ENCODE measurements around the gene NCAM1. TPM values are rescaled to one million over a fixed set of nuclear protein-coding genes. Genes with fewer than 3 reads are reported as not detected.

NCAM1 gene
- total RNA-seq, 2 donors from 2014 or later, result 0.40 to 0.44 TPM

GRCh38 chr11:113119074-113119473 lies 157.9 kb downstream of the NCAM1 start:
- DNase-seq (no peak), ATAC-seq (no peak)
- Mint-ChIP-seq H3K27me3 (peaks cover 40% of the 10 kb centered on the region), H3K36me3 (ENCODE audit: low read depth) (peaks cover 2% of the 10 kb centered on the region), H3K4me1 (no peaks in the 10 kb centered on the region), H3K4me3 (no peak overlapping the region), H3K27ac (no peak overlapping the region)
- no peaks in the 10 kb centered on the region for H3K9me3 ChIP-seq (ENCODE audit: control insufficient read depth, low read length, poor library complexity, severe bottlenecking)

- Mint-ChIP-seq H3K4me1 (no peaks in the 10 kb centered on the region), H3K36me3 (ENCODE audit: low read depth) (peaks cover 2% of the 10 kb centered on the region), H3K27me3 (peaks cover 35% of the 10 kb centered on the region), H3K27ac (no peak overlapping the region), H3K4me3 (no peak overlapping the region)
- no peaks in the 10 kb centered on the region for H3K9me3 ChIP-seq (ENCODE audit: control insufficient read depth, low read length, poor library complexity, severe bottlenecking)
- DNase-seq, result no peak
- ATAC-seq, result no peak
Observed at GRCh38 chr11:113119966-113120736, 158.9 kb downstream of the NCAM1 start.

GRCh38 chr11:113121746-113122145 lies 160.5 kb downstream of the NCAM1 start:
- no peak for DNase-seq
- H3K36me3 Mint-ChIP-seq (ENCODE audit: low read depth), result peaks cover 2% of the 10 kb centered on the region
- peaks cover 31% of the 10 kb centered on the region for H3K27me3 Mint-ChIP-seq
- H3K9me3 ChIP-seq (ENCODE audit: control insufficient read depth, low read length, poor library complexity, severe bottlenecking), result no peaks in the 10 kb centered on the region
- no peak overlapping the region for H3K4me3 Mint-ChIP-seq
- ATAC-seq, result no peak
- no peak overlapping the region for H3K27ac Mint-ChIP-seq
- H3K4me1 Mint-ChIP-seq, result no peaks in the 10 kb centered on the region

DNA sequence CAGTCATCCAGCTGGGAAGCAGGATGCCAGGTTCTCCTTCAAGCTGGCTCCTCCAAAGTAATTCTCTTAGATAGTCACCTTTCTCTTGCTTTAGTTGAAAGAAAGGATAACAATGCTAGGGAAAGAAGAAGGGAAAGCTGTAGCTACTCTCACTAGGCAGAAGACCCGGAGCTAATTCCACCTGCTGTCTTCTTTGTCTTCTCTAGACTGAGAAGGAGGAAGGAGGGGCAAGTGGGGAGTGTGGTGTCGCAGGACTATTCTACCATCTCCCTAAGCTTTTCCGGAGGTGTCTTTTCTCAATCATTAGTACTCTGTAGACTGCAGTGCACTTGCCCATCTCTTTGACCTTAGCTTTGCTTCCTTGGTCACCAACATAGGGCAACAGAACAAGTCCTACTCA lies 162.8 kb downstream of the NCAM1 start:
- peaks cover 22% of the 10 kb centered on the region for H3K27me3 Mint-ChIP-seq
- no peak for ATAC-seq
- no peaks in the 10 kb centered on the region for H3K9me3 ChIP-seq (ENCODE audit: control insufficient read depth, low read length, poor library complexity, severe bottlenecking)
- no peak overlapping the region for H3K4me3 Mint-ChIP-seq
- H3K36me3 Mint-ChIP-seq (ENCODE audit: low read depth), result peaks cover 2% of the 10 kb centered on the region
- DNase-seq, result no peak
- no peak overlapping the region for H3K27ac Mint-ChIP-seq
- H3K4me1 Mint-ChIP-seq, result no peaks in the 10 kb centered on the region

- Mint-ChIP-seq H3K27me3 (peaks cover 22% of the 10 kb centered on the region), H3K4me3 (no peak overlapping the region), H3K36me3 (ENCODE audit: low read depth) (peaks cover 2% of the 10 kb centered on the region), H3K4me1 (no peaks in the 10 kb centered on the region), H3K27ac (no peak overlapping the region)
- DNase-seq (no peak), ATAC-seq (no peak)
- no peaks in the 10 kb centered on the region for H3K9me3 ChIP-seq (ENCODE audit: control insufficient read depth, low read length, poor library complexity, severe bottlenecking)
Observed at GRCh38 chr11:113124578-113124977, 163.4 kb downstream of the NCAM1 start.

DNA sequence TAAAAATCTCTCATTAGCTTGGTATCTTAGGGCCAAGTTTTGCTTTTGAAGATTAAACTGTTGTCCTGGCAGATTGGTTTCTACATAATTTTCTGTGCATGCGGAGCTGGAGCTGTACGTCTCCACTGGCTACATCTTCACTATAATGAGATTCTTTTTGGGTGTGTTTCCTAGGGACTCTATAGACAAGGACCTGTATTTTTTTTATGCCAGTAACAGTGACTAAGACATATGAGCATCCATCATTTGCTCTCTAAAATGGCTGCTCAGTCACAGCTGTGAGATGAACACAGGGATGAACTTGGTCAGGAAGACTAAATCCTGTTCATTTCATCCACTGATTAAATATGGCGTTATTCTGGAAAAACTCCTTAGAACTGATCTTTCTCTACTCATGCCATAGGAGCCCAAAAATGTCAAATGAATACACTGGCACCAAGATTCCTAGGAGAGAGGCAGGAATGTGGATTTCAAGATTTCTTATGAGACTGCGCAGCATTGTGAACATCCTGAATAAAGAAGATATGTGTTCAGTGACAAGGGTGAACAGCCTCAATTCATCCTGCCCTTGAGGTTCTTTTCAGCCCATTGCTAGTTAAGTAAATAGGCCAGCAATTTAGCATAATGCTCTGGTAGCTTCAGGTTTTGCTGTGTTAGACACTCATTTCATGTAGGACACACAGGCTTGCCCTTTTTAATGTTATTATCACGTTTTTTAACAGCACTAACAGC lies 168.2 kb downstream of the NCAM1 start:
- Mint-ChIP-seq H3K4me3 (no peak overlapping the region), H3K27me3 (peaks cover 14% of the 10 kb centered on the region), H3K36me3 (ENCODE audit: low read depth) (no peaks in the 10 kb centered on the region), H3K27ac (no peak overlapping the region), H3K4me1 (no peaks in the 10 kb centered on the region)
- DNase-seq (no peak), ATAC-seq (no peak)
- H3K9me3 ChIP-seq (ENCODE audit: control insufficient read depth, low read length, poor library complexity, severe bottlenecking), result no peaks in the 10 kb centered on the region

DNA sequence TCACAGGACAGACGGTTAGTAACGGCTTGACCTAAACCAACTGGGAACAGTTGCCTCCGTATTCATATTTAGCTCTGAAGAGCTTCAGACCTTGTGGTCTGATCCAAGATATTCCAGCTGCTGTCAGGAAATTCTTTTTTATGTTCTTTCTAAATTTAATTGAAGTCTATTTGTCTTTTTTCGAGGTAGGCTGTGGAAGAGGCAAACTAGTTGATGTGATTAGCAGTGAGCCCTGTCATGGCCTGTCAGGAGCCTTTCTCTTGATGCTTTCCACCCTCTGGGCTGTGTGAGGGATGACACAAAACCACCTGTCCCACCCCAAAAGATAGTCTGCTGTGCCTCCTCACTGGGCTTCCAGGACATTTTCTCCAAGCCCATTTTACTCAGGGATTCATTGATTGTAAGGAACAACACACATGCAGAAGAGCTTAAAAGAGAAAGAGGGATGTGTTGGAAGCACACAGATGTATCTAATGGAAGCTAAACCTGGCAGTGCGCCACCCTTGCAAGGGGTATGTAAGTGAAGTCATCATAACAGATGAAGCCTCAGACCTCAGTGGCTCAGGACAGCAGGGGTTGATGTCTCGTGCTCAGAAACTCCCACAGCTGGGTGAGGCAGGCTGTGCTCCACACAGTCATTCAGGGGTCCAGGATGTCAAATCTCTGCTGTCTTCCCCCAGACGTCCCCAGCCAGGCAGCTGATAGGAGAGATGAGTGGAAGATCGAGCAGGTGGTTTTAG lies 170.0 kb downstream of the NCAM1 start:
- Mint-ChIP-seq H3K4me1 (no peaks in the 10 kb centered on the region), H3K27ac (no peak overlapping the region), H3K27me3 (peaks cover 29% of the 10 kb centered on the region), H3K4me3 (no peak overlapping the region), H3K36me3 (ENCODE audit: low read depth) (no peaks in the 10 kb centered on the region)
- no peak for ATAC-seq
- H3K9me3 ChIP-seq (ENCODE audit: control insufficient read depth, low read length, poor library complexity, severe bottlenecking), result no peaks in the 10 kb centered on the region
- DNase-seq, result no peak

DNA sequence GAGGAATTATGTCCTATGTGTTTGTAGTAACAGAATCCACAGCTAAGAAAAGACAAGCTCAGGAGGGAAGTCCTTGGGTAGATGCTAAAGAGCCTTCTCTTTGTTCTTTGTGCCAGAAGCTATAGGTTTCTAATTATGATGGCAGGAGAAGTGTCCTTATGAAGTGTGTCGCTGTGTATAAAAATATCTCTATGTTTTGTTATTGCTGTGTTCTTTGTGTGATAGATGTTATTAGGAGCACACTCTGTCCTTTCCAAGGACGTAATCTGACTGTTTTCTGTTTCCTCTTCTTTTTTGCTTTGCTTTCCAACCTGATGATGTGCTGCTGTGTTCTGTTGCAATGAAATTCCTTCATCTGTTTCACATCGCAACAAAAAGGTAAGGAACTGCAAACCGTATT lies 171.9 kb downstream of the NCAM1 start:
- H3K4me1 Mint-ChIP-seq, result no peaks in the 10 kb centered on the region

DNA sequence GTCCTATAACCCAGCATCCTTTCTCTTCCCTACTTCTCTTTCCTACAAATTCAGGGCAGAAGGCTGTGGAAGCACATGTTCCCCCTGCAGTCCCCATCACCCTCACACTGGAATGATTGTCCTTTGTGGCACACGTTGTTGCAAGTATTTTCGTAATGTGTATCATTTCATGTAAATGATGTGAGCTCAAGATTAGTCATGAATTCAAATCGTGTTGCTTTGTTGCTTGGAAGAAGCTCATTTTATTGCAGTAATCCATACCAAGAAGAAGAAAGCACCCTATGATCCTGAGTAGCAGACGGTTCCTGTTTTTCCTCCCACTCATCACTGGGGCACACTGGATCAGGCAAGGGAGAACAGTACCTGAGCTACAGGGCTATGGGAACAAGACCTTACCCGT lies 173.4 kb downstream of the NCAM1 start:
- no peaks in the 10 kb centered on the region for H3K9me3 ChIP-seq (ENCODE audit: control insufficient read depth, low read length, poor library complexity, severe bottlenecking)
- Mint-ChIP-seq H3K27me3 (peaks cover 53% of the 10 kb centered on the region), H3K27ac (no peak overlapping the region), H3K4me3 (no peak overlapping the region), H3K4me1 (no peaks in the 10 kb centered on the region), H3K36me3 (ENCODE audit: low read depth) (no peaks in the 10 kb centered on the region)
- DNase-seq (no peak), ATAC-seq (no peak)

More for the DNA sequence above, 171.9 kb downstream of the NCAM1 start:
- H3K4me3 Mint-ChIP-seq, result no peak overlapping the region
- peaks cover 44% of the 10 kb centered on the region for H3K27me3 Mint-ChIP-seq
- ATAC-seq (no peak), DNase-seq (no peak)
- H3K9me3 ChIP-seq (ENCODE audit: control insufficient read depth, low read length, poor library complexity, severe bottlenecking), result no peaks in the 10 kb centered on the region
- no peaks in the 10 kb centered on the region for H3K36me3 Mint-ChIP-seq (ENCODE audit: low read depth)
- no peak overlapping the region for H3K27ac Mint-ChIP-seq

DNA sequence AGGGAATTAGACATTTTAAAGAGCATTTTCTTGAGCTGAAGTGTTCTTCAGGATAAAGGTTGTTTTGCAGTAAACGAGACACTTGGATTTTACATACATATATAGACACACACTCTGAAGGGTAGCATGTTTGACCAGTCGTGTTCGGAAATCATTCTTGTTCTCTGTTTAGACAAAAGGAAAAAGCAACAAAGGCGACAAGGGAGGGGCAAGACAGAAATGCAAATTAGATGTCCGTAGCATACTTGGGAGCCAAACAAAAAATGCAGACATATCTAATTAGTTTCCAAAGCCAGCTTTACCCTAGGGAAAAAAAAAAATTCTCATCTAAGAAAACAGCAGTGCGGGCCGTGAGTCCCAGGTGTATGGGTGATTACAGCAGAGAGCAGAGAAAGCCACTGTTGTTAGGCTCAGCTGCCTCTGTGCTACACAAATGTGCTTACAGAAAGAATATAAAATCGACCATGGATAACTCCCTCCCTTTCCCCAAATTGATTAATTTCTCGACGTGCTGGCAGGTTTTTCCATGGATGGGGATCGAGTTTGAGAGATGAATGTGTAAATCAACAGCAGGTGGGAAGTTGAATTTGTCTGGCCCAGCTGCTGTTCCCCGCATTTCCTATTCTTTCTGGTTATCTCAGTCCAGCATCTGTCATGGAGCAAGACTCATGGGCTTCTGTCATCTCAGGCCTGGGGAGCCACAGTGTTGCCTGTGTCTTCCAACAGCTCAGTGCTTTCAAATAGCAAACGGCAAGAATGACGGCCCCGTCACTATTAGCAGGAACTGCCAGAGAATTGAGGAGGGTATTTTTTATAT lies 176.7 kb downstream of the NCAM1 start:
- peaks cover 71% of the 10 kb centered on the region for H3K27me3 Mint-ChIP-seq
- no peaks in the 10 kb centered on the region for H3K9me3 ChIP-seq (ENCODE audit: control insufficient read depth, low read length, poor library complexity, severe bottlenecking)
- no peaks in the 10 kb centered on the region for H3K36me3 Mint-ChIP-seq (ENCODE audit: low read depth)
- no peak overlapping the region for H3K27ac Mint-ChIP-seq
- no peak for ATAC-seq
- no peaks in the 10 kb centered on the region for H3K4me1 Mint-ChIP-seq
- no peak for DNase-seq
- no peak overlapping the region for H3K4me3 Mint-ChIP-seq

DNA sequence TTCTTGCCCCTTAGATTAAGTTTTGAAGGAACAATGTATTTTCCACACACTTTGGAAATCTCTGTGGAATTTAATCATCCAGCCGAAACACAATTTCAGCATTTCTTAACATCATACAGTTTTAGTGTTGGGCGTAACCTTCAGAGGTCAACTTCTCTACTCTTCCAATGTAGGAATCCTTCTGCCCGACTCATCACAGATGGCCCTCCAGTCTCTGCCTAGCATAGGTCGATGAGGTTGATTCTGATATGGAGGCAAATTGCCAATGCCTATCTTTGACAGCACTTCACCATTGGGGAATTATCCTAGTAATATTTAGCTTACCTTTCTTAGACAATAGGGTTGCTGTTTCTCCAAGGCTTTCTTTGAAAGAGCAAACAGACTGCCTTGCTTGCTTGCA lies 177.5 kb downstream of the NCAM1 start:
- H3K27me3 Mint-ChIP-seq, result peaks cover 74% of the 10 kb centered on the region

GRCh38 chr11:113141010-113141409 lies 179.8 kb downstream of the NCAM1 start:
- H3K27ac Mint-ChIP-seq, result no peak overlapping the region
- H3K36me3 Mint-ChIP-seq (ENCODE audit: low read depth), result no peaks in the 10 kb centered on the region
- H3K9me3 ChIP-seq (ENCODE audit: control insufficient read depth, low read length, poor library complexity, severe bottlenecking), result no peaks in the 10 kb centered on the region
- DNase-seq, result no peak
- ATAC-seq, result no peak
- H3K4me1 Mint-ChIP-seq, result no peaks in the 10 kb centered on the region
- H3K4me3 Mint-ChIP-seq, result no peak overlapping the region
- H3K27me3 Mint-ChIP-seq, result peaks cover 58% of the 10 kb centered on the region

More for the DNA sequence above, 177.5 kb downstream of the NCAM1 start:
- Mint-ChIP-seq H3K36me3 (ENCODE audit: low read depth) (no peaks in the 10 kb centered on the region), H3K4me3 (no peak overlapping the region), H3K27ac (no peak overlapping the region), H3K4me1 (no peaks in the 10 kb centered on the region)
- ATAC-seq, result no peak
- no peak for DNase-seq
- no peaks in the 10 kb centered on the region for H3K9me3 ChIP-seq (ENCODE audit: control insufficient read depth, low read length, poor library complexity, severe bottlenecking)

DNA sequence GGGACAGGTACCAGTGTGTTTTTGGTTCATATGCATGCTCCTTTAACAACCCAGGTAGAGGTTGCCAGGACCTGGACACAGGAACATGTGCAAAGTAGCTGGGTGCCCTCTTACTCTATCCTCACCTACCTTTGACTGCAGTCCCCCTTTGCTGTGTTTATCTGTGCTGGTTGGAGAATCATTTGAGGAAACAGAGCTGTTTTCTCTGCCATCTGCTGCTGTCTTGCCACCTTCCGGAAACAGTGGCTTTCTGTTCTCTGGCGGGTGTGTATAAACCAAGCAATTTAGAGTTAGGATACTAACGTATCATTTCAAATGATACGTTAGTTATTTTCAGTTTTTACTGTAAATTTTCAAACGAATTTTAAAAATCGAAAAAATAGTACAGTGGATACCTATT lies 181.3 kb downstream of the NCAM1 start:
- no peaks in the 10 kb centered on the region for H3K4me1 Mint-ChIP-seq
- no peak for DNase-seq

More for the DNA sequence above, 181.3 kb downstream of the NCAM1 start:
- H3K36me3 Mint-ChIP-seq (ENCODE audit: low read depth), result no peaks in the 10 kb centered on the region
- no peak for ATAC-seq
- H3K9me3 ChIP-seq (ENCODE audit: control insufficient read depth, low read length, poor library complexity, severe bottlenecking), result no peaks in the 10 kb centered on the region
- no peak overlapping the region for H3K4me3 Mint-ChIP-seq
- peaks cover 47% of the 10 kb centered on the region for H3K27me3 Mint-ChIP-seq
- no peak overlapping the region for H3K27ac Mint-ChIP-seq

Data from T-helper 17 cell (primary cell).